ENCODE results near the gene IL11. TPM values are rescaled to one million over a fixed set of nuclear protein-coding genes. Genes with fewer than 3 reads are reported as not detected.
"Not testable (repeated sequence)": the region's sequence is repeated elsewhere in the genome, so short reads cannot be mapped to it uniquely, and the experiment has no call there.

The IL11 gene
- total RNA-seq (not detected), polyA plus RNA-seq (not detected)
- long read RNA-seq, donor 1, result 0 reads
- long read RNA-seq, donor 2, result 0 reads
- long read RNA-seq, donor 3, result 0 reads
- long read RNA-seq, donor 4, result 0 reads

DNA sequence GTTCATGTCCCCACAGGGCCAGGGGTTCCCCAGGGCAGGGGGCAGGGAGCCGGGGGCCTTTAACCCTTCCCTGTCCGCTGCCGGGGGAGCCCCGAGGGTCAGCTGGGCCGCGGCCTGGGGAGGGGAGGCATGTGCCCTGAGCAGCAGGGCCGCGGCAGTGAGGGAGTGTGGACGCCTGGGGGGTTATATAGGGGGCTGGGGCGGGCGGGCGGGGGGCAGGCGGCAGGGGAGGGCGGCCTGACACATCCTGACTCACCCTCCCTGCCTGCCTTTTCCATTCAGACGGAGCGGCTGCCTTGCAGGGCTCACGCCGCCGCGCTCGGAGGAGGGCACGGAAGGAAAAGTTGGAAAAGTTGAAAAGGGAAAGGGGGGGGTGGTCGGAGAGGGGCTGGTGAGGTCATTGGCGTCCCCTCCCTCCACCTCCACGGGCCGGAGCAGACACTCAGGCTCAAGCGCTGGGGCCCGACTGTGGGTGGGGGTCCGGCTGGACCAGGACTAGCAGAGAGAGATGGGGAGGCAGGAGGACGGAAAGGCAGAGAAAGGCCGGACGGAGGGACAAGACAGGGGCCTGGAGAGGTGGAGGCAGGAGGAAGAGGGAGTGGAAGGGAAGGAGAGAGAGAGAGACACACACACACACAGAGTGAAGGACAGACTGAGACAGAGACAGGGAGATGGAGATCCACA lies at the start of gene IL11:
Gene IL11 (minus strand): TSS at position 159 of the 684 bp plus-strand sequence. CDS start 153 bp downstream, at position 6.
- Histone ChIP-seq H3K9me3 (ENCODE audit: control insufficient read depth, low read length) (no peaks in the 10 kb centered on the region), H3K27ac (ENCODE audit: low read length) (no peak within 1 kb of the TSS), H3K27me3 (ENCODE audit: control insufficient read depth, insufficient read depth) (no peaks in the 10 kb centered on the region), H3K4me1 (ENCODE audit: control insufficient read depth, insufficient read depth, low read length) (no peaks in the 10 kb centered on the region), H3K4me3 (ENCODE audit: low read length) (peak within 1 kb of the TSS; percentile 51)
- WGBS, result 5% methylated on average over 32 of the region's 32 CpGs
- DNase-seq, result peak in 1 of 3 donors; percentile 31
- no peak for ATAC-seq
- intact Hi-C loops (cut with DNase I), result loop anchor here in 1 of 4 donors (10.0 kb wide), 1 partner anchor 66 kb away; no protein-coding TSS in a partner anchor

DNA sequence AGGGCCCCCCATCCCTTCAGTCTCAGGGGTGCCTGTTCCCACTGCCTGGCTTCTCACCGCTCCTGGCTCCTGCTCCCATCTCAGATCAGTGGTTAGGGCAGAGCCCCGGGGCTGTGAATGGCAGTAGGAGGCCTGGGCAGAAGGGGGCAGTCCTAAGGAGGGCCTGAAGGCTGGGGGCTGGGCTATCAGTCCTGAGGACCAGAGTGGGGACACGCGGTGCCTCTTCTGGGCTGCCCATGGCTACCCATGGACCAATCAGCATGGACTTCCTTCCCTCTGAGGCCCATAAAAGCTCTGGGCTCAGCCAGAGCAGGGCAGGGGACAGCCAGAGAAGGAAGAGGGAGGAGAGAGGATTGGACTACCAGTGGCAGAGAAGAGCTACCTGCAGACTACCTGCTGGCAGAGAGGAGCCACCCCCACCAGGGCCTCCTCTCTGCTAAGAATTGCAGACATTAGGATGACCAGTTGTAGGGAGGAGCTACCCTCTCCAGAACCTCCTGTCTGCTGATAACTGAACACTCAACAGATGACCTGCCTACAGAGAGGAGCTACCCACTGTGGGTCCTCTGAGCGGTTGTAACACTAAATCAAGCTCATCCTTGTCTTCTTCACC lies 49.5 kb upstream of the IL11 start:
- H3K27me3 ChIP-seq (ENCODE audit: control insufficient read depth, insufficient read depth), result no peaks in the 10 kb centered on the region
- no peak overlapping the region for H3K27ac ChIP-seq (ENCODE audit: low read length)
- no peak overlapping the region for H3K4me3 ChIP-seq (ENCODE audit: low read length)
- intact Hi-C loops (cut with DNase I), result loop anchor here (2.0 to 10.0 kb wide), 4 partner anchors 275 to 282 kb away; partner anchors contain the start of gene TNNT1 (in 1 of the 4)
- 78% methylated on average over 5 of the region's 5 CpGs for WGBS
- DNase-seq, result no peak
- H3K9me3 ChIP-seq (ENCODE audit: control insufficient read depth, low read length), result no peaks in the 10 kb centered on the region
- ATAC-seq, result no peak
- H3K4me1 ChIP-seq (ENCODE audit: control insufficient read depth, insufficient read depth, low read length), result no peaks in the 10 kb centered on the region

DNA sequence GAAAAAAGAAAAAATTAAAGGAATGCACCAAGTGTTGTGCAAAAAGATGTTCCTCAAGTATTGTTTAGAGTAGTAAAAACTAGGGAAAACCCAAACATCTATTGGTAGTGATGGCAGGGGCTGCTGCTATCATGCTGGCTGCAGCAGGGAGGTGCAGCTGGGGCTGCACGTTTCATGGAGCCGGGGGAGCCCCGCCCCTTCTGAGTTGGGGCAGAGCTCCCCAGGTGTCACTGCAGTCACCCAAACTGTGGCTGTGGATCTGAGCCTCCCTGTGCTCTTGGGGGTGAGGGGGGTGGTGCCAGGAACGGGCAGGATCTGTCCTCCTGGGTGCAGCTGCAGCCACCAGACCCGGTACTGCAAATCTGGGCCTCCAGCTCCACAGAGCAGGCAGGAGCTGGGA lies 48.8 kb upstream of the IL11 start:
- Histone ChIP-seq H3K27ac (ENCODE audit: low read length) (no peak overlapping the region), H3K9me3 (ENCODE audit: control insufficient read depth, low read length) (no peaks in the 10 kb centered on the region), H3K27me3 (ENCODE audit: control insufficient read depth, insufficient read depth) (no peaks in the 10 kb centered on the region), H3K4me3 (ENCODE audit: low read length) (no peak overlapping the region), H3K4me1 (ENCODE audit: control insufficient read depth, insufficient read depth, low read length) (no peaks in the 10 kb centered on the region)
- no peak for DNase-seq
- intact Hi-C loops (cut with DNase I), result loop anchor here (2.0 to 10.0 kb wide), 4 partner anchors 274 to 282 kb away; partner anchors contain the start of gene TNNT1 (in 1 of the 4)
- no peak for ATAC-seq
- WGBS, result 63% methylated on average over 5 of the region's 5 CpGs

DNA sequence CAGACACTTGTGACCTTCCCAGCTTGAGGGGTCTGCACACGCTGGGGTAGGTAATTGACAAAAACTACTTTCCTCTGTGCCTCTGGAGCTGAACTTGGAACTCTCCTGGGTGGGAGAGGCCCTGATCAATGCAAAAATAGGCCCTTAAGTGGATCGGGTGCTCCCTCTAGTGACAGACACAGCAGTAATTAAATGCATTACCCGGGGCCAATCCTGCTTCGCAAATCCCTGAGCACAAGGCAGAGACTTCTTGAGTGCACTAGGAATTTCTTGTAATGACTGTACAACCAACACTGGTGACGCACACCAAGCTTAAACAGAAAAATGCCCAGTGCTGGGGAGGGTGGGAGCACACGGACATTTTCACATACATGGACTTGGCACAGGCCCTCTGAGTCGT lies 47.9 kb upstream of the IL11 start:
- no peaks in the 10 kb centered on the region for H3K9me3 ChIP-seq (ENCODE audit: control insufficient read depth, low read length)
- no peaks in the 10 kb centered on the region for H3K27me3 ChIP-seq (ENCODE audit: control insufficient read depth, insufficient read depth)
- peak; percentile 84 to 86 for ATAC-seq
- H3K4me3 ChIP-seq (ENCODE audit: low read length), result no peak overlapping the region
- H3K4me1 ChIP-seq (ENCODE audit: control insufficient read depth, insufficient read depth, low read length), result no peaks in the 10 kb centered on the region
- no peak overlapping the region for H3K27ac ChIP-seq (ENCODE audit: low read length)
- DNase-seq, result peak in 2 of 3 donors; percentile 38 to 58
- WGBS, result 16% methylated on average over 7 of the region's 7 CpGs
- intact Hi-C loops (cut with DNase I), result loop anchor here (2.0 to 10.0 kb wide), 4 partner anchors 273 to 281 kb away; partner anchors contain the start of gene TNNT1 (in 1 of the 4)

DNA sequence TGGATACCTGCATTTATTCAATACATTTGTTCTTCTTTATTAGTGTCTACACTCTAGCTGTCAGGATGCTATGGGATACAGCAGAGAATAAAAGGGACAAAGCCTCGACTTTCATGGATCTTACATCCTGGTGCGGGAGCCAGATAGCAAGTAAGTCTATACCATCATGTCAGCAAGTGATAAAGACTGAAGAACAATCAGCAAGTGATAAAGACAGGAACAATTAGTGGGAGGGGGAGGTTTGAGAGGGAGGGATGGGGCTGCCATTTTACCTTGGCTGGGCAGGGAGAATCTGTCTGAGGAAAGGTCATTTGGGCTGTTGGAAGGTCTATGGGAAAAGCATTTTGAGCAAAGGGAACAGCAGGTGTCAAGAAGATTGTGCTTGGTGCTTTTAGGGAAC lies 39.9 kb upstream of the IL11 start:
- WGBS, result 80% methylated on average over 2 of the region's 2 CpGs
- intact Hi-C loops (cut with DNase I), result loop anchor here in 1 of 4 donors (10.0 kb wide), 1 partner anchor 265 kb away; the partner anchor contains the start of gene TNNT1
- no peak for ATAC-seq

DNA sequence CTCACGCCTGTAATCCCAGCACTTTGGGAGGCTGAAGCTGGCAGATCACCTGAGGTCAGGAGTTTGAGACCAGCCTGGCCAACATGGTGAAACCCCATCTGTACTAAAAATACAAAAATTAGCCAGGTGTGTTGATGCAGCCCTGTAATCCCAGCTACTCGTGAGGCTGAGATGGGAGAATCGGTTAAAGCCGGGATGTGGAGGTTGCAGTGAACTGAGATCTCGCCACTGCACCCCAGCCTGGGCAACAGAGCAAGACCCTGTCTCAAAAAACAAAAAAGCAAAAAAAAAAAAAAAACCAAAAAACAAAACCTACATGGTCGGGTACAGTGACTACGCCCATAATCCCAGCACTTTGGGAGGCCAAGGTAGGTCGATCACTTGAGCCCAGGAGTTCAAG lies 38.9 kb upstream of the IL11 start:
- peaks cover 12% of the 10 kb centered on the region for H3K4me1 ChIP-seq (ENCODE audit: control insufficient read depth, insufficient read depth, low read length)
- H3K9me3 ChIP-seq (ENCODE audit: control insufficient read depth, low read length); ATAC-seq; H3K4me3 ChIP-seq (ENCODE audit: low read length); H3K27me3 ChIP-seq (ENCODE audit: control insufficient read depth, insufficient read depth); intact Hi-C loops (cut with DNase I); H3K27ac ChIP-seq (ENCODE audit: low read length): not testable (repeated sequence)
- 92% methylated on average over 8 of the region's 8 CpGs for WGBS
- peak in 1 of 3 donors; percentile 28 for DNase-seq

More for the DNA sequence above, 39.9 kb upstream of the IL11 start:
- H3K27me3 ChIP-seq (ENCODE audit: control insufficient read depth, insufficient read depth), result no peaks in the 10 kb centered on the region
- no peaks in the 10 kb centered on the region for H3K9me3 ChIP-seq (ENCODE audit: control insufficient read depth, low read length)
- H3K4me1 ChIP-seq (ENCODE audit: control insufficient read depth, insufficient read depth, low read length), result peaks cover 12% of the 10 kb centered on the region
- DNase-seq, result no peak
- H3K27ac ChIP-seq (ENCODE audit: low read length), result no peak overlapping the region
- no peak overlapping the region for H3K4me3 ChIP-seq (ENCODE audit: low read length)

DNA sequence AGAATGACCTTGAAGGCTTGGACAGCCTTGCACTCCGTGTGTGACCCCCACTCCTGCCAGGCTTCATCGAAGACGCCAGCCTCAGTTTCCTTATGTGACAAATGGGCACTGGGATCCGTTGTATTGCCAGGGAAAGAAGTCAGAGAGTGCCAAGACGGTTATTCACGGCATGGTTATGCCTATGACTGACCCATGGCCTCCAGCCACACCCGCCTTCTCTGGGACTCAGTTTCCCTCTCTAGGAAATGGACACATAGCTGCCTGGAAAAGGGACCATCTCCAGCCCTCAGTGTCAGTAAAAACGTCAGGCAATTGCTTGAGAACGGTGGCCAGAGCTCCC lies 38.2 kb upstream of the IL11 start:
- DNase-seq (peak in 1 of 3 donors; percentile 32), ATAC-seq (no peak)
- H3K4me1 ChIP-seq (ENCODE audit: control insufficient read depth, insufficient read depth, low read length), result peaks cover 12% of the 10 kb centered on the region
- intact Hi-C loops (cut with DNase I), result no loop called here
- H3K9me3 ChIP-seq (ENCODE audit: control insufficient read depth, low read length), result no peaks in the 10 kb centered on the region
- H3K27ac ChIP-seq (ENCODE audit: low read length), result peak overlapping the region; percentile 100
- H3K4me3 ChIP-seq (ENCODE audit: low read length), result peak overlapping the region; percentile 54
- WGBS, result 67% methylated on average over 9 of the region's 9 CpGs
- H3K27me3 ChIP-seq (ENCODE audit: control insufficient read depth, insufficient read depth), result no peaks in the 10 kb centered on the region

DNA sequence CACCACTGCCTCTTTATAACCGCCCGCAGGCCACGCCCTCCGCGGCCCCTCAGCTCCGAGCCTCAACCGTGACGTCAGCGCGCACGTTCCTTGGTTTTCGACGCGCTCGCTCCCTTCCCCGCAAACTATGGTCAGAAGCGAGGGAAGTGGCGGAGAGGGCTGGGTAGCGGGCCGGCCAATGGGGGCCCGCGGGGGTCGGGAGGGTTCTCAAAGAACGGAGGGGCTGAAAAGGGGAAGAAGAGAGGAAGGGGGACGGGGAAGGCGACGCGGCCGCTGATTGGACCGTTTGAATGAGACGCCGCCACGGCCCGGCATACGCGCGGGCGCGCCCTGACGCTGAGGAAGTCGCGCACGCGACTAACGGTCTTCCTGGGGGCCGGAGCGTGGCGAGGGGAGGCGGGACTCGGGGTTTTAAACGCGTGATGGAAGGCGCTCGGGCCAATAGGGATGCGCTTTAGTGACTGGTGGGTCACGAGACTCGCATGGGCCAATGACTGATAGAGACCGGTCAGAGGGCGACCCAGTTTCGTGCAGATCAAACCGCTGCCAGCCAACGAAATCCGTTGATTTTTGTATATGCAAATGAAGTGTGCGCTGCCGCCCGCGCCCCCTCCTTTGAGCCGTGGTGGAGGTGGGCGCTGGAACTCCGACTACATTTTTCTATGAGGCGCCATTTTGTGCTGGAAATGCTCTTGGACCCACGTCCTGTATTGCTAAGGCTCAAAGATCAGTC lies 37.7 kb upstream of the IL11 start:
- Histone ChIP-seq H3K27me3 (ENCODE audit: control insufficient read depth, insufficient read depth) (no peaks in the 10 kb centered on the region), H3K4me1 (ENCODE audit: control insufficient read depth, insufficient read depth, low read length) (peaks cover 12% of the 10 kb centered on the region), H3K9me3 (ENCODE audit: control insufficient read depth, low read length) (no peaks in the 10 kb centered on the region), H3K4me3 (ENCODE audit: low read length) (peak overlapping the region; percentile 94), H3K27ac (ENCODE audit: low read length) (peak overlapping the region; percentile 100)
- ATAC-seq (peak; percentile 97), DNase-seq (peak; percentile 99)
- WGBS, result under 1% methylated on average over 72 of the region's 72 CpGs
- intact Hi-C loops (cut with DNase I), result no loop called here

DNA sequence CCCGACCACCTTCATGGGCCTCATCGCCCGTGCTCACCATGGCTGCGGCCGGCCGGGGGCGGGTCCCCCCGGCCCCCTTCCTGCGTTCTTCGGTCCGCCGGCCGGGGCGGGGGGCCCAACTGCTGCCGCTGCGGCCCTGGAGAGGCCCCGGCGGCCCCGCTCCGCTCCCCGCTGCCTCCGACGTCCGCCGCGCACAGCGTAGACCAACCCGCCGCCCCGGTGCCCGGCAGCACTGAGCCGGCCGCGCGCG lies 37.2 kb upstream of the IL11 start, which contains the start of gene UBE2S:
Gene UBE2S (minus strand): TSS at position 239 of the 250 bp plus-strand sequence. CDS start 199 bp downstream, at position 40.
- ATAC-seq; DNase-seq; intact Hi-C loops (cut with DNase I); H3K9me3 ChIP-seq (ENCODE audit: control insufficient read depth, low read length); H3K27me3 ChIP-seq (ENCODE audit: control insufficient read depth, insufficient read depth): not testable (repeated sequence)
- H3K4me3 ChIP-seq (ENCODE audit: low read length), result peak within 1 kb of the TSS; percentile 94
- H3K4me1 ChIP-seq (ENCODE audit: control insufficient read depth, insufficient read depth, low read length), result peaks cover 12% of the 10 kb centered on the region
- peak within 1 kb of the TSS; percentile 100 for H3K27ac ChIP-seq (ENCODE audit: low read length)
- WGBS, result under 1% methylated on average over 36 of the region's 36 CpGs

DNA sequence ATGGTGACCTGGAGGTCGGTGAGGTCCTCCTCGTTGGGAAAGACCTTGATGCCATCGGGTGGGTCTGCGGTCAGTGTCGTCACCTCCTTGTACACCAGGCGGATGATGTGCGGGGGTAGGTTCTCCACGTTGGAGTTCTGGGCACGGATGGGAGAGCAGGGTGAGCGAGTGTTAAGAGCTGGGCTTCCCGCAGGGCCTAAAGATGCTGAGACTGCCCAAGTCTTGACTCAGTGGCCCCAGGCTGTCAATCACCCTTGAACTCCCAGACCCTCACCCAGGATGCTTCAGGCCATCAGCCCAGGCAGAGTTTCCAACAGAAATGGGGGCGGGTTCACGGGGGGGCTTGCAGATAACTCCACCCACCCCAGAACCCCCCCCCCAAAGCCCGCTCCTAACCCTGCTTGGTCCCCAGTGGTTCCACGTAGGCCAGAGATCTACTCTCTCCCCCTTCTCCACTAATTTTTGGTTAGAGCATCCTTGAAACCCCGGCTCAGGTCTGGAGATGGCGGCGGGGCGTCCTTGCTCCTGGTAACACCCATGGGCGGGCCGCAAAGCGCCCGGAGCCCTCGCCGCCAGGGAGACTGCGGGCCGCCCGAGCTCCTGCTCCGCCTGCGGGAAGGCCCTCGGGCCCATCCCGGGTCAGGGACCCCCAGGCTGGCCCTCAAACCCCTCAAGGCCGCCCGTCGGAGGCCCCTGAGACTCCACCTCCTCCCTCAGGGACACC lies 36.7 kb upstream of the IL11 start:
- H3K27me3 ChIP-seq (ENCODE audit: control insufficient read depth, insufficient read depth), result no peaks in the 10 kb centered on the region
- ATAC-seq, result peak; percentile 0 to 11
- peak overlapping the region; percentile 94 for H3K4me3 ChIP-seq (ENCODE audit: low read length)
- WGBS, result 12% methylated on average over 35 of the region's 35 CpGs
- H3K9me3 ChIP-seq (ENCODE audit: control insufficient read depth, low read length), result no peaks in the 10 kb centered on the region
- peak; percentile 60 to 81 (median 77) for DNase-seq
- peak overlapping the region; percentile 69 for H3K27ac ChIP-seq (ENCODE audit: low read length)
- intact Hi-C loops (cut with DNase I), result no loop called here
- H3K4me1 ChIP-seq (ENCODE audit: control insufficient read depth, insufficient read depth, low read length), result peaks cover 12% of the 10 kb centered on the region
